HepG2 (cell line): Measurements from ENCODE around the gene TRIM28. TPM values are rescaled to one million over a fixed set of nuclear protein-coding genes. Genes with fewer than 3 reads are reported as not detected.
A peak's percentile ranks its signal among the peaks of the same experiment; 100 is the strongest.

Experiments used
- ASH2L ChIP-seq: fragments of 300-600, 200-600 bp; sonication (generic); IDR thresholded peaks from 2 replicates; pipeline ENCODE4 v1.7.0; 2017; ENCODE audit warnings: low read depth, mild to moderate bottlenecking, moderate library complexity, mixed read lengths, low read length; ENCODE audit not compliant: insufficient read length
- ATAD3A ChIP-seq: sonication (generic); formaldehyde crosslinking; IDR thresholded peaks from 2 replicates; pipeline ENCODE4 v1.4.0; 2020; ENCODE audit warnings: missing genetic modification reagents
- BRCA1 ChIP-seq: sonication (generic); formaldehyde crosslinking; IDR thresholded peaks from 2 replicates; pipeline ENCODE4 v1.4.0; 2020; ENCODE audit warnings: missing genetic modification reagents
- HDAC1 ChIP-seq: sonication (generic); formaldehyde crosslinking; IDR thresholded peaks from 2 replicates; pipeline ENCODE4 v1.5.1; 2020; ENCODE audit warnings: mild to moderate bottlenecking, missing genetic modification reagents
- IKZF1 ChIP-seq: fragments of 450-650 bp; IDR thresholded peaks from 2 replicates; pipeline ENCODE4 v1.7.1; 2016
- MAFF ChIP-seq: IDR thresholded peaks from 2 replicates; pipeline ENCODE4 v1.6.1; 2011; ENCODE audit warnings: low read depth, low read length, improper control_type of control experiment
- MEIS1 ChIP-seq: sonication (generic); formaldehyde crosslinking; IDR thresholded peaks from 2 replicates; pipeline ENCODE4 v1.9.0; 2021; ENCODE audit warnings: mild to moderate bottlenecking, missing genetic modification reagents, moderate library complexity, borderline replicate concordance
- MIER3 ChIP-seq: IDR thresholded peaks from 2 replicates; pipeline ENCODE4 v1.6.1; 2016; ENCODE audit warnings: missing compliant biosample characterization, borderline replicate concordance
- NFRKB ChIP-seq: fragments of 450-650 bp; IDR thresholded peaks from 2 replicates; pipeline ENCODE4 v1.6.1; 2017
- TOPORS ChIP-seq: sonication (generic); formaldehyde crosslinking; IDR thresholded peaks from 2 replicates; pipeline ENCODE4 v1.8.0; 2023; ENCODE audit warnings: mild to moderate bottlenecking, missing genetic modification reagents
- TP53 ChIP-seq: sonication (generic); formaldehyde crosslinking; conservative IDR thresholded peaks from 2 replicates; pipeline ENCODE4 v1.4.0; 2020; ENCODE audit warnings: missing genetic modification reagents
- ZFP82 ChIP-seq: sonication (generic); formaldehyde crosslinking; IDR thresholded peaks from 2 replicates; pipeline ENCODE4 v1.5.1; 2020; ENCODE audit warnings: mild to moderate bottlenecking, missing genetic modification reagents, borderline replicate concordance
- ZNF260 ChIP-seq: sonication (generic); formaldehyde crosslinking; IDR thresholded peaks from 2 replicates; pipeline ENCODE4 v1.4.0; 2020; ENCODE audit warnings: missing genetic modification reagents, low read depth, mild to moderate bottlenecking, borderline replicate concordance
- ZNF263 ChIP-seq: sonication (generic); formaldehyde crosslinking; IDR thresholded peaks from 2 replicates; pipeline ENCODE4 v1.4.0; 2020; ENCODE audit warnings: missing genetic modification reagents
- polyA plus RNA-seq, 8 experiments: library from polyadenylated mRNA; depleted of rRNA in 3 of 8; stranded (reverse) in 7 of 8; unstranded in 1 of 8; fragments of >200 nt; fragmentation: Illumina TruSeq in 4 of 8; extraction: Trizol in 4 of 8; gene quantifications; 2 replicates each; pipeline versions ENCODE4 v1.2.1 to v1.2.3, GENCODE V29; 2011 to 2016; ENCODE audit warnings: low read depth in 4 of 8, missing spikeins in 1 of 8, mixed read lengths in 1 of 8; ENCODE audit not compliant: insufficient read depth in 1 of 8
- total RNA-seq, 5 experiments: library from RNA; depleted of rRNA; stranded (reverse); fragments of >200 nt; fragmentation: Illumina TruSeq; extraction: Trizol; gene quantifications; 2 replicates each; pipeline ENCODE4 v1.2.3, GENCODE V29; 2016; ENCODE audit warnings: low read depth in 1 of 5
- TF ChIP-seq, protein P1 (sequence below): IDR thresholded peaks from 2 replicates; pipeline ENCODE4 v1.6.1; 2016
- TF ChIP-seq, protein P2 (sequence below): sonication (generic); formaldehyde crosslinking; IDR thresholded peaks from 2 replicates; pipeline ENCODE4 v1.4.0; 2020; ENCODE audit warnings: missing genetic modification reagents
- TF ChIP-seq, protein P3 (sequence below): sonication (generic); formaldehyde crosslinking; IDR thresholded peaks from 2 replicates; pipeline ENCODE4 v1.4.0; 2020; ENCODE audit warnings: missing genetic modification reagents, borderline replicate concordance
- TF ChIP-seq, protein P4 (sequence below): sonication (generic); formaldehyde crosslinking; IDR thresholded peaks from 2 replicates; pipeline ENCODE4 v1.8.0; 2022; ENCODE audit warnings: missing genetic modification reagents, mild to moderate bottlenecking, inconsistent platforms, borderline replicate concordance

The TRIM28 gene
- total and polyA plus RNA-seq, 2 of the 13 experiments (the other 11 are each of a cell fraction or from before 2014, with no cell fraction given): 361 to 439 TPM

DNA sequence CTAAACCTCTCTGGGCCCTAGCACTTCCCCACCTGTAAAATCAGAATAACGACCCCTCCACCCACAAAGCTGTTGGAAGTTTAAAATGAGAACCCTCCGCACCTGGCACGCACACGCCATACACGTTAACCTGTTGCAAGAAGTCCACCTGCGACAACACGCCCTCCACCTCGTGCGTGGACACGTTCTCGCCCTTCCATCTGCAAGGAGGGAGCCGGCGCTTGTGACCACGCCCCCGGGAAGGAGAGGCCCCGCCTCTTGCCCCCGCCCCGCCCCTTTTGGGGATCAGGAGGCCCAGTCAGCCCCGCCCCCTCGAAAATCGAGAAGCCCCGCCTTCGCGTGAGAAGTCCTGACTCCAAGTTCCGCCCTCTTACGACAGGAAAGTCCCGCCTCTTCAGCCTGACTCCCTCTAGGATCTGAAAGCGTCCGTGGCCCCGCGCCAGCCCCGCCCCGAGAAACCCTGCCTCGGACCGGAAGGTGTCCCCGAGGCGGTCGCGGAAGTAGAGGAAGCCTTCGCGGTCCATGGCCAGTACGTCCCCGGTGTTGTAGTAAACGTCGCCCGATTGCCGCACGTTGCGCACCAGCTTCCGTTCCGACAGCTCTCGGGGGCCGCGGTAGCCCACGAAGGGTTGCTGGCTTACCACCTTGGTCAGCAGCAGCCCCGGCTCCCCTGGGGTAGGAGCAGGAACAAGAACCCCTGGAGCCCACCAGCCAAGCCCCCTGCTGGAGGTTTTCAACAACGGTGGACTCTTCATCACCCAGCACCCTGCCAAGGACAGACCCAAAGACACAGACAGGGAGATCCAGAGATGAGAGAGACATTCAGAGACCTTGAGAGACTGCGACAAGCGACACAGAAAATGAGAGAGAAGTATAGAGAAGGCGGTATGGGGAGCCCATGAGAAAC lies 44.6 kb upstream of the TRIM28 start (continued):
- TF ChIP-seq, protein P1, sequence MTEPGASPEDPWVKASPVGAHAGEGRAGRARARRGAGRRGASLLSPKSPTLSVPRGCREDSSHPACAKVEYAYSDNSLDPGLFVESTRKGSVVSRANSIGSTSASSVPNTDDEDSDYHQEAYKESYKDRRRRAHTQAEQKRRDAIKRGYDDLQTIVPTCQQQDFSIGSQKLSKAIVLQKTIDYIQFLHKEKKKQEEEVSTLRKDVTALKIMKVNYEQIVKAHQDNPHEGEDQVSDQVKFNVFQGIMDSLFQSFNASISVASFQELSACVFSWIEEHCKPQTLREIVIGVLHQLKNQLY (CRISPR knock-in tag): peak; percentile 66; the same call in 1 of the 2 replicates
- TF ChIP-seq, protein P2, sequence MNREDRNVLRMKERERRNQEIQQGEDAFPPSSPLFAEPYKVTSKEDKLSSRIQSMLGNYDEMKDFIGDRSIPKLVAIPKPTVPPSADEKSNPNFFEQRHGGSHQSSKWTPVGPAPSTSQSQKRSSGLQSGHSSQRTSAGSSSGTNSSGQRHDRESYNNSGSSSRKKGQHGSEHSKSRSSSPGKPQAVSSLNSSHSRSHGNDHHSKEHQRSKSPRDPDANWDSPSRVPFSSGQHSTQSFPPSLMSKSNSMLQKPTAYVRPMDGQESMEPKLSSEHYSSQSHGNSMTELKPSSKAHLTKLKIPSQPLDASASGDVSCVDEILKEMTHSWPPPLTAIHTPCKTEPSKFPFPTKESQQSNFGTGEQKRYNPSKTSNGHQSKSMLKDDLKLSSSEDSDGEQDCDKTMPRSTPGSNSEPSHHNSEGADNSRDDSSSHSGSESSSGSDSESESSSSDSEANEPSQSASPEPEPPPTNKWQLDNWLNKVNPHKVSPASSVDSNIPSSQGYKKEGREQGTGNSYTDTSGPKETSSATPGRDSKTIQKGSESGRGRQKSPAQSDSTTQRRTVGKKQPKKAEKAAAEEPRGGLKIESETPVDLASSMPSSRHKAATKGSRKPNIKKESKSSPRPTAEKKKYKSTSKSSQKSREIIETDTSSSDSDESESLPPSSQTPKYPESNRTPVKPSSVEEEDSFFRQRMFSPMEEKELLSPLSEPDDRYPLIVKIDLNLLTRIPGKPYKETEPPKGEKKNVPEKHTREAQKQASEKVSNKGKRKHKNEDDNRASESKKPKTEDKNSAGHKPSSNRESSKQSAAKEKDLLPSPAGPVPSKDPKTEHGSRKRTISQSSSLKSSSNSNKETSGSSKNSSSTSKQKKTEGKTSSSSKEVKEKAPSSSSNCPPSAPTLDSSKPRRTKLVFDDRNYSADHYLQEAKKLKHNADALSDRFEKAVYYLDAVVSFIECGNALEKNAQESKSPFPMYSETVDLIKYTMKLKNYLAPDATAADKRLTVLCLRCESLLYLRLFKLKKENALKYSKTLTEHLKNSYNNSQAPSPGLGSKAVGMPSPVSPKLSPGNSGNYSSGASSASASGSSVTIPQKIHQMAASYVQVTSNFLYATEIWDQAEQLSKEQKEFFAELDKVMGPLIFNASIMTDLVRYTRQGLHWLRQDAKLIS (CRISPR knock-in tag): 0 out of 2 replicates have a peak, but pooled peaks have one; percentile 45
- TF ChIP-seq MIER3 (CRISPR knock-in tag) (peak; percentile 89; the same call in 1 of the 2 replicates), ZNF263 (CRISPR knock-in tag) (no peak; the same call in 1 of the 2 replicates), HDAC1 (peak; percentile 96), ATAD3A (no peak), ZFP82 (CRISPR knock-in tag) (peak; percentile 89; the same call in 1 of the 2 replicates), TOPORS (CRISPR knock-in tag) (peak; percentile 70; the same call in 1 of the 2 replicates), MEIS1 (no peak; the same call in 1 of the 2 replicates), ZNF260 (CRISPR knock-in tag) (no peak), ASH2L (peak; percentile 77), BRCA1 (CRISPR knock-in tag) (peak; percentile 74; the same call in 1 of the 2 replicates), TP53 (no peak; the same call in 1 of the 2 replicates), IKZF1 (no peak), NFRKB (no peak), MAFF (no peak)
- TF ChIP-seq, protein P3, sequence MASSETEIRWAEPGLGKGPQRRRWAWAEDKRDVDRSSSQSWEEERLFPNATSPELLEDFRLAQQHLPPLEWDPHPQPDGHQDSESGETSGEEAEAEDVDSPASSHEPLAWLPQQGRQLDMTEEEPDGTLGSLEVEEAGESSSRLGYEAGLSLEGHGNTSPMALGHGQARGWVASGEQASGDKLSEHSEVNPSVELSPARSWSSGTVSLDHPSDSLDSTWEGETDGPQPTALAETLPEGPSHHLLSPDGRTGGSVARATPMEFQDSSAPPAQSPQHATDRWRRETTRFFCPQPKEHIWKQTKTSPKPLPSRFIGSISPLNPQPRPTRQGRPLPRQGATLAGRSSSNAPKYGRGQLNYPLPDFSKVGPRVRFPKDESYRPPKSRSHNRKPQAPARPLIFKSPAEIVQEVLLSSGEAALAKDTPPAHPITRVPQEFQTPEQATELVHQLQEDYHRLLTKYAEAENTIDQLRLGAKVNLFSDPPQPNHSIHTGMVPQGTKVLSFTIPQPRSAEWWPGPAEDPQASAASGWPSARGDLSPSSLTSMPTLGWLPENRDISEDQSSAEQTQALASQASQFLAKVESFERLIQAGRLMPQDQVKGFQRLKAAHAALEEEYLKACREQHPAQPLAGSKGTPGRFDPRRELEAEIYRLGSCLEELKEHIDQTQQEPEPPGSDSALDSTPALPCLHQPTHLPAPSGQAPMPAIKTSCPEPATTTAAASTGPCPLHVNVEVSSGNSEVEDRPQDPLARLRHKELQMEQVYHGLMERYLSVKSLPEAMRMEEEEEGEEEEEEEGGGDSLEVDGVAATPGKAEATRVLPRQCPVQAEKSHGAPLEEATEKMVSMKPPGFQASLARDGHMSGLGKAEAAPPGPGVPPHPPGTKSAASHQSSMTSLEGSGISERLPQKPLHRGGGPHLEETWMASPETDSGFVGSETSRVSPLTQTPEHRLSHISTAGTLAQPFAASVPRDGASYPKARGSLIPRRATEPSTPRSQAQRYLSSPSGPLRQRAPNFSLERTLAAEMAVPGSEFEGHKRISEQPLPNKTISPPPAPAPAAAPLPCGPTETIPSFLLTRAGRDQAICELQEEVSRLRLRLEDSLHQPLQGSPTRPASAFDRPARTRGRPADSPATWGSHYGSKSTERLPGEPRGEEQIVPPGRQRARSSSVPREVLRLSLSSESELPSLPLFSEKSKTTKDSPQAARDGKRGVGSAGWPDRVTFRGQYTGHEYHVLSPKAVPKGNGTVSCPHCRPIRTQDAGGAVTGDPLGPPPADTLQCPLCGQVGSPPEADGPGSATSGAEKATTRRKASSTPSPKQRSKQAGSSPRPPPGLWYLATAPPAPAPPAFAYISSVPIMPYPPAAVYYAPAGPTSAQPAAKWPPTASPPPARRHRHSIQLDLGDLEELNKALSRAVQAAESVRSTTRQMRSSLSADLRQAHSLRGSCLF (CRISPR knock-in tag): no peak
- TF ChIP-seq, protein P4, sequence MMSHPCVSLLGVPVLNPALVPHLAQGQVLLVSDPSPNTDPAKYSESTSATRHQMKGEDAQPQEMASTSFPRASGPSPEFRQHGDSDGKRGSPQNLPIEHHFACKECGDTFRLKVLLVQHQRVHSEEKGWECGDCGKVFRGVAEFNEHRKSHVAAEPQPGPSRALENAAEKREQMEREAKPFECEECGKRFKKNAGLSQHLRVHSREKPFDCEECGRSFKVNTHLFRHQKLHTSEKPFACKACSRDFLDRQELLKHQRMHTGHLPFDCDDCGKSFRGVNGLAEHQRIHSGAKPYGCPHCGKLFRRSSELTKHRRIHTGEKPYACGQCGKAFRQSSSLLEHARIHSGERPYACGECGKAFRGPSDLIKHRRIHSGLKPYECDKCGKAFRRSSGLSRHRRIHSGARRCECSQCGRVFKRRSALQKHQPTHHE (CRISPR knock-in tag): peak; percentile 65; the same call in 1 of the 2 replicates
